Osteocyte (in vitro differentiated cells): ENCODE data around the gene SYNE4. TPM values are rescaled to one million over a fixed set of nuclear protein-coding genes. Genes with fewer than 3 reads are reported as not detected.
"Not testable (repeated sequence)": the region's sequence is repeated elsewhere in the genome, so short reads cannot be mapped to it uniquely, and the experiment has no call there.

Experiments
- DNase-seq: peaks from one replicate; pipeline ENCODE4 v3.0.0; 2021; ENCODE audit warnings: mixed read lengths; ENCODE audit not compliant: unreplicated experiment; ENCODE audit errors: extremely low spot score
- H3K27ac Mint-ChIP-seq: one replicate; pipeline ENCODE4 v1.8.0; 2021; ENCODE audit warnings: mild to moderate bottlenecking, mixed read lengths; ENCODE audit not compliant: unreplicated experiment
- H3K27me3 Mint-ChIP-seq: one replicate; pipeline ENCODE4 v1.8.0; 2021; ENCODE audit warnings: mixed read lengths; ENCODE audit not compliant: unreplicated experiment
- H3K36me3 Mint-ChIP-seq: one replicate; pipeline ENCODE4 v1.8.0; 2021; ENCODE audit warnings: mixed read lengths; ENCODE audit not compliant: unreplicated experiment
- H3K4me1 Mint-ChIP-seq: one replicate; pipeline ENCODE4 v1.8.0; 2021; ENCODE audit warnings: mixed read lengths; ENCODE audit not compliant: unreplicated experiment
- H3K4me3 Mint-ChIP-seq: one replicate; pipeline ENCODE4 v1.8.0; 2021; ENCODE audit warnings: mild to moderate bottlenecking, moderate library complexity, mixed read lengths; ENCODE audit not compliant: unreplicated experiment
- H3K9me3 Mint-ChIP-seq: one replicate; pipeline ENCODE4 v1.8.0; 2021; ENCODE audit warnings: mixed read lengths; ENCODE audit not compliant: unreplicated experiment
- total RNA-seq: library from RNA; stranded (reverse); gene quantifications from 2 replicates; pipeline ENCODE4 v1.2.1, GENCODE V29; 2021
- TF ChIP-seq, protein P1 (sequence below): fragments of 200-600 bp; sonication (generic); IDR thresholded peaks from 2 replicates; pipeline ENCODE4 v1.5.0; 2021; ENCODE audit warnings: antibody characterized with exemption, mild to moderate bottlenecking, moderate library complexity

SYNE4 gene
- total RNA-seq, 1 donor from 2014 or later = not detected

DNA sequence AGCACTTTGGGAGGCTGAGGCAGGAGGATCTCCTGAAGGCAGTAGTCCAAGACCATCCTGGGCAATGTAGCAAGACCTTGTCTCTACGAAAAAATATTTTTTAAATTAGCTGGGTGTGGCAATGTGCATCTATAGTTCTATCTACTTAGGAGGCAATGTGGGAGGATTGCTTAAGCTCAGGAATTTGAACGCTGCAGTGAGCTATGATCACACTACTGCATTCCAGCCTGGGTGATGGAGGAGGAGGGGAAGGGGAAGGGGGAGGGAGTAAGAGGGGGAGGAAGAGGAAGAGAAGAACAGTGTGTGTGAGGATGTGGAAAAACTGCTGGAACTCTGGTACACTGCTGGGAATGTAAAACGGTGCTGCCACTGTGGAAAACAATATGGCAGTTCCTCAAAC is 33.2 kb upstream of the SYNE4 start:
- Mint-ChIP-seq H3K27me3 (no peaks in the 10 kb centered on the region), H3K4me3 (no peak overlapping the region), H3K4me1 (peaks cover 16% of the 10 kb centered on the region), H3K36me3 (peaks cover 7% of the 10 kb centered on the region), H3K27ac (peak overlapping the region; percentile 71), H3K9me3 (no peaks in the 10 kb centered on the region)
- no peak for DNase-seq
- TF ChIP-seq, protein P1, sequence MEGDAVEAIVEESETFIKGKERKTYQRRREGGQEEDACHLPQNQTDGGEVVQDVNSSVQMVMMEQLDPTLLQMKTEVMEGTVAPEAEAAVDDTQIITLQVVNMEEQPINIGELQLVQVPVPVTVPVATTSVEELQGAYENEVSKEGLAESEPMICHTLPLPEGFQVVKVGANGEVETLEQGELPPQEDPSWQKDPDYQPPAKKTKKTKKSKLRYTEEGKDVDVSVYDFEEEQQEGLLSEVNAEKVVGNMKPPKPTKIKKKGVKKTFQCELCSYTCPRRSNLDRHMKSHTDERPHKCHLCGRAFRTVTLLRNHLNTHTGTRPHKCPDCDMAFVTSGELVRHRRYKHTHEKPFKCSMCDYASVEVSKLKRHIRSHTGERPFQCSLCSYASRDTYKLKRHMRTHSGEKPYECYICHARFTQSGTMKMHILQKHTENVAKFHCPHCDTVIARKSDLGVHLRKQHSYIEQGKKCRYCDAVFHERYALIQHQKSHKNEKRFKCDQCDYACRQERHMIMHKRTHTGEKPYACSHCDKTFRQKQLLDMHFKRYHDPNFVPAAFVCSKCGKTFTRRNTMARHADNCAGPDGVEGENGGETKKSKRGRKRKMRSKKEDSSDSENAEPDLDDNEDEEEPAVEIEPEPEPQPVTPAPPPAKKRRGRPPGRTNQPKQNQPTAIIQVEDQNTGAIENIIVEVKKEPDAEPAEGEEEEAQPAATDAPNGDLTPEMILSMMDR = no peak

DNA sequence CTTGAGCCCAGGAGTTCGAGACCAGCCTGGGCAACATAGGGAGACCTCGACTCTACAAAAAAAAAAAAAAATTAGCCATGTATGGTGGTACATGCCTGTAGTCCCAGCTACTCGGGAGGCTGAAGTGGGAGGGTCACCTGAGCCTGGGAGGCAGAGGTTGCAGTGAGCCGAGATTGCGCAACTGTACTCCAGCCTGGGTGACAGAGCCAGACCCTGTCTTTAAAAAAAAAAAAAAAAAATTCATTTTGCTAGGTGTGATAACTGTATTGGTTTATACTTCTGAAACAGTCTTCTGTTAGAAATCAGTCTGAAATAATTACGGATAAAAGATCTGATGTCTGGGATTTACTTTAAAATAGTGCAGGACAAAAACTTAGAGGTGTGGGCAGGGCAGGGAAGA is 32.5 kb upstream of the SYNE4 start:
- Mint-ChIP-seq H3K4me1 (peaks cover 16% of the 10 kb centered on the region), H3K27ac (peak overlapping the region; percentile 71)
- DNase-seq, H3K4me3 Mint-ChIP-seq, H3K36me3 Mint-ChIP-seq, H3K9me3 Mint-ChIP-seq, H3K27me3 Mint-ChIP-seq: not testable (repeated sequence)

DNA sequence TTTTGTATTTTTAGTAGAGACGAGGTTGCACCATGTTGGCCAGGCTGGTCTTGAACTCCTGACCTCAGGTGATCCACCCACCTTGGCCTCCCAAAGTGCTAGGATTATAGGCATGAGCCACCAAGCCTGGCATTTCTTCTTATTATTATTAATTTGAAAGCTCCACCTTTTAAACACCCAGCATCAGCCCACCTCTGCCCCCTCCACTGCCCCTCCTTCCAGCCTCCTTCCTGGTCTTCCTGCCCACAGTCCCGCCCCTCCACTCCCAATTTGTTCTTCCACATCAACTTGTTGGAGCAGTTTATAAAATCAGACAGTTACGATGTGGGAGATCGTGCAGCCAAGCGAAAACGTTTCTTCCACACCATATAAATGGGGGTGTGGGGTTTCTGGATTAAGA is 31.9 kb upstream of the SYNE4 start:
- Mint-ChIP-seq H3K4me1 (peaks cover 16% of the 10 kb centered on the region), H3K4me3 (no peak overlapping the region), H3K27ac (no peak overlapping the region), H3K27me3 (no peaks in the 10 kb centered on the region), H3K36me3 (peaks cover 2% of the 10 kb centered on the region), H3K9me3 (no peaks in the 10 kb centered on the region)
- DNase-seq = no peak
- TF ChIP-seq, protein P1 = no peak

DNA sequence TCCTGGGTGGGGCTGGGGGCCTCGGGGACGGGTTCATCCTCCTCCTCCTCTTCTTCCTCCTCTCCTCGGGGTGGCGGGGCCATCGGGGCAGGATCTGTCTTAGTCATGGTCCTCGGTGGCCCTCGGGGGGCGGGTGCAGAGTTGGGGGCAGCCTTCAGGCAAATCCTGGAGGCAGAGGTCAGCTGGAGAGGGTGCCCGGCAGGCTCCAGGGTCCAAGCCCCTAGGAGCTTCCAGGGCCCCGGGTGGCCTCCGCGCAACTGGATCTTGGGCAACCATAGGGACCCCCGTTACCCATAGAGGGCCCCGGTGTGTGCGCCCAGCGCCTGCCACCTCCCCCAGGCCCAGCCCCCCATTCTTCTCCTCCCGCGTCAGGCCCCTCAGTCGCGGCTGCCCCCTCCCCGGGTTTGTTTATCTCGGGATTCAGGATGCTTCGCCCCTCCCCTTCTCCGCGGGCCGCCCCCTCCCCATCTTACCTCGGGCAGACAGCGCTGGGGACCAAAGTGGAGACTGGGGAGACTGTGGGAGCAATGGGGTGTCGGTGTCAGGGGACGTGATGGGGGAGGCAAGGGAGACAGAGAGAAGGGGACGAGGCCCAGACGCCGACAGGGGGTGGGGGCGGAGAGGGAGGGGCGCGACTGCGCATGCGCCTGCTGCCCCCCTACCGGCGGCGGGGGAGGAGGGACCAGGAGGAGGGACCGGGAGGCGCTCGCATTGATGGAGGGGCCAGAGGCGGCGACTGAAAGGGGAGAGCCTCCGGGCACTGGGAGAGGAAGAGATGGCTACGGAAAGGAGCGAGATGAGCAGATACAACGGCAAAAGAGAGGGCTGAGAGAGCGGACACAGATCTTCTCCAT is 23.9 kb upstream of the SYNE4 start, which contains the start of gene CLIP3:
Gene CLIP3, minus strand, starts transcription at position 623 of the 854 bp plus-strand sequence. Its CDS starts 516 bp downstream, at position 107.
- Mint-ChIP-seq H3K4me1 (peaks cover 22% of the 10 kb centered on the region), H3K36me3 (peaks cover 12% of the 10 kb centered on the region), H3K4me3 (peak within 1 kb of the TSS; percentile 83), H3K27me3 (no peaks in the 10 kb centered on the region), H3K27ac (peak within 1 kb of the TSS; percentile 64), H3K9me3 (no peaks in the 10 kb centered on the region)
- TF ChIP-seq, protein P1 = no peak
- DNase-seq = peak; percentile 93

DNA sequence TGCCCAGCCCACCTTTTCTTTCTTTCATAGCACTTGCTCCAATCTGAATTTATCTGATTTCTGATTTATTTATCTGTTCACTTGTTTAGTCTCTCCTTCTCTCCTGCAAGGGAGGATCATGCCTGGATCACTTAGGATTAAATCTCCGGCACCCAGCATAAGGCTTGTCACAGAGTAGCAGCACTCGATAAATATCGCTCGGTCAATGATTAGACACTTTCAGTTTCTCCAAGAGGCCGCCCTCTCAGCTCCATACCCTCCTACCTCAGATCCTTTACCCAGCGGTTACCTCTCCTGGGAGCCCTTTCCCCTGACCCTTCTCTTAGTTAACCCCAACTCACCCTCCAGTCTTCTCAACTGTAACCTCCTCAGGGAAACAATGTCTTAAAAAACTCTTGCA is 22.7 kb upstream of the SYNE4 start:
- H3K4me3 Mint-ChIP-seq = peak overlapping the region; percentile 46
- DNase-seq = no peak
- H3K36me3 Mint-ChIP-seq = peaks cover 20% of the 10 kb centered on the region
- peaks cover 22% of the 10 kb centered on the region for H3K4me1 Mint-ChIP-seq
- TF ChIP-seq, protein P1 = no peak
- H3K27ac Mint-ChIP-seq = no peak overlapping the region
- no peaks in the 10 kb centered on the region for H3K9me3 Mint-ChIP-seq
- no peaks in the 10 kb centered on the region for H3K27me3 Mint-ChIP-seq
